ENCODE data around the gene MRTFA. TPM values are rescaled to one million over a fixed set of nuclear protein-coding genes. Genes with fewer than 3 reads are reported as not detected.

MRTFA gene
- total RNA-seq, 2 experiments from 2014 or later = 47.7 to 66.9 TPM

DNA sequence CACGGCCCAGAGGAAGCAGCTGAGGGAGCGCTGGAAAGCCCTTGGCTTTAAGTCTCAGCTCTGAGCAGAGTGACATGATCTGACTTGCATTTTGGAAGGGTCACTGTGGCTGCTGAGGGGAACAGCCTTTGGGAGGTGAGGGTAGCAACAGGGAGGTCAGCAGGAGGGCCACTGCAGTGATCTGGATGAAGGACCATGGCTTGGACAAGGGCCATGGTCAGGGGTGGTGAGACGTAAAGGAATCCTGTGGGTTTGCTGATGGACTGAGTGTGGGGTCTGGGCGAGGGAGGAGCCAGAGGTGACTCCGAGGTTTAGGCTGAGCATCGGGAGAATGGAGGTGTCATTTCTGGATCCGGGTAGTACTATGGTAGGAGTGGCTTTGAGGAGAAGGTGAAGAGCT, 232.9 kb downstream of the MRTFA start:
- H3K36me3 ChIP-seq (ENCODE audit: insufficient read depth, low read length) = peaks cover 81% of the 10 kb centered on the region
- H3K27ac ChIP-seq (ENCODE audit: low read depth, low read length, poor library complexity, severe bottlenecking) = no peak overlapping the region
- no peak for DNase-seq (ENCODE audit: low spot score)
- intact Hi-C loops (cut with micrococcal nuclease; ENCODE audit: unreplicated experiment) = no loop called here
- H3K4me1 ChIP-seq (ENCODE audit: insufficient read depth, low read length, poor library complexity, severe bottlenecking) = peaks cover 39% of the 10 kb centered on the region
- TF ChIP-seq EZH2phosphoT487 (IDR thresholded peaks at IDR 0.05; ENCODE audit: borderline replicate concordance, low read depth, low read length) = no peak
- TF ChIP-seq, protein P1, sequence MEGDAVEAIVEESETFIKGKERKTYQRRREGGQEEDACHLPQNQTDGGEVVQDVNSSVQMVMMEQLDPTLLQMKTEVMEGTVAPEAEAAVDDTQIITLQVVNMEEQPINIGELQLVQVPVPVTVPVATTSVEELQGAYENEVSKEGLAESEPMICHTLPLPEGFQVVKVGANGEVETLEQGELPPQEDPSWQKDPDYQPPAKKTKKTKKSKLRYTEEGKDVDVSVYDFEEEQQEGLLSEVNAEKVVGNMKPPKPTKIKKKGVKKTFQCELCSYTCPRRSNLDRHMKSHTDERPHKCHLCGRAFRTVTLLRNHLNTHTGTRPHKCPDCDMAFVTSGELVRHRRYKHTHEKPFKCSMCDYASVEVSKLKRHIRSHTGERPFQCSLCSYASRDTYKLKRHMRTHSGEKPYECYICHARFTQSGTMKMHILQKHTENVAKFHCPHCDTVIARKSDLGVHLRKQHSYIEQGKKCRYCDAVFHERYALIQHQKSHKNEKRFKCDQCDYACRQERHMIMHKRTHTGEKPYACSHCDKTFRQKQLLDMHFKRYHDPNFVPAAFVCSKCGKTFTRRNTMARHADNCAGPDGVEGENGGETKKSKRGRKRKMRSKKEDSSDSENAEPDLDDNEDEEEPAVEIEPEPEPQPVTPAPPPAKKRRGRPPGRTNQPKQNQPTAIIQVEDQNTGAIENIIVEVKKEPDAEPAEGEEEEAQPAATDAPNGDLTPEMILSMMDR (conservative IDR thresholded peaks at IDR 0.05; ENCODE audit: low read length) = no peak
- CTCF ChIA-PET (ENCODE audit: unreplicated experiment) = no interaction called here
- no peaks in the 10 kb centered on the region for H3K9me3 ChIP-seq (ENCODE audit: low read length)
- H3K4me3 ChIP-seq (ENCODE audit: low read depth, low read length, poor library complexity, severe bottlenecking) = no peak overlapping the region
- H3K9me2 ChIP-seq (ENCODE audit: insufficient read depth, low read length) = no peaks in the 10 kb centered on the region
- H3K4me2 ChIP-seq (ENCODE audit: low read length) = no peak overlapping the region
- H3K79me2 ChIP-seq (ENCODE audit: insufficient read depth, low read depth, low read length) = no peaks in the 10 kb centered on the region
- H2AFZ ChIP-seq (ENCODE audit: low read length) = no peak overlapping the region
- no peaks in the 10 kb centered on the region; the same call in 1 of the 2 replicates for H4K20me1 ChIP-seq (ENCODE audit: insufficient read depth, low read length)
- POLR2A ChIA-PET = no interaction called here
- BruUV-seq (replicated peaks) = no TSS peak

DNA sequence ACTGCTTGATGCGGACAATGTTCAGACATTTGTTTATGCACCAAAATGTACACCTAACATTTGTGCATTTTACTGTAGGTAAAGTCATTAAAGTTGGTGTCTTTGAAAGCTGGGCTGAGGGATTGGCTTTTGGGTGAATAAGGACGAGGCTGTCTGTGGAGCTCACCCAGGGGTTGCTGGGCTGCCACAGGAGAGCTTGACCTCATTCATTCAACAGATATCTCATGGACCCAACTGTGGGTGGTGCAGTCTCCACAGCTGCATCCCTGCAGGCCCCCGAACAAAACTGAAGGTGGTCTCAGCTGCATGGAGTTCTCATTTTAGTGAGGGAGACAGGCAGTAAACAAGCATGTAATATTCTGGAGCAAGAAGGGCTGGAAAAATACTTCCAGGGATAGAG, 233.4 kb downstream of the MRTFA start:
- Histone ChIP-seq H3K79me2 (ENCODE audit: insufficient read depth, low read depth, low read length) (no peaks in the 10 kb centered on the region), H3K36me3 (ENCODE audit: insufficient read depth, low read length) (peaks cover 76% of the 10 kb centered on the region), H3K9me3 (ENCODE audit: low read length) (no peaks in the 10 kb centered on the region), H3K27ac (ENCODE audit: low read depth, low read length, poor library complexity, severe bottlenecking) (no peak overlapping the region), H2AFZ (ENCODE audit: low read length) (no peak overlapping the region), H3K4me2 (ENCODE audit: low read length) (no peak overlapping the region), H3K4me1 (ENCODE audit: insufficient read depth, low read length, poor library complexity, severe bottlenecking) (peaks cover 44% of the 10 kb centered on the region), H4K20me1 (ENCODE audit: insufficient read depth, low read length) (no peaks in the 10 kb centered on the region; the same call in 1 of the 2 replicates), H3K9me2 (ENCODE audit: insufficient read depth, low read length) (no peaks in the 10 kb centered on the region), H3K4me3 (ENCODE audit: low read depth, low read length, poor library complexity, severe bottlenecking) (no peak overlapping the region)
- TF ChIP-seq, protein P1 (conservative IDR thresholded peaks at IDR 0.05; ENCODE audit: low read length) = no peak
- no peak for TF ChIP-seq EZH2phosphoT487 (IDR thresholded peaks at IDR 0.05; ENCODE audit: borderline replicate concordance, low read depth, low read length)
- CTCF ChIA-PET (ENCODE audit: unreplicated experiment) = no interaction called here
- BruUV-seq (replicated peaks) = no TSS peak
- POLR2A ChIA-PET = no interaction called here
- intact Hi-C loops (cut with micrococcal nuclease; ENCODE audit: unreplicated experiment) = no loop called here
- DNase-seq (ENCODE audit: low spot score) = no peak

DNA sequence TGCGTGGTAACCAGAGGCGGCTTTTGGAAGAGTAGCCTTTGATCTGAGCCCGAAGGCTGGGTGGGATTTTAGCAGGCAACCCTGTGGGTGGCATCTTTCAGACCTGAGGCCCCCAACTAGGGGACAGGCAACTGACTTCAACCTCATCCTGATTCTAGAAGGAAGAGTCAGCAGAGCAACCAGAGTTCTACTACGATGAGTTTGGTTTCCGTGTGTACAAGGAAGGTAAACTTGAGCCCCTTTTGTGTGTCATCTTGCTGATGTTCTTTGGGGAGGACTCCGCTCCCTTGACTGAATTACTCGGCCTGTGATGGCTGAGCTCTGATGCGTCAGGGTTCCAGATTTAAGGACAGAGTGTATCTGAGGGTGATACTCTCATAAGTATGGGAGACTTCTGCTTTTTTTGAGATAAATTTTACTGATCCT, 234.5 kb downstream of the MRTFA start:
- Histone ChIP-seq H2AFZ (ENCODE audit: low read length) (no peak overlapping the region), H4K20me1 (ENCODE audit: insufficient read depth, low read length) (no peaks in the 10 kb centered on the region; the same call in 1 of the 2 replicates), H3K36me3 (ENCODE audit: insufficient read depth, low read length) (peaks cover 72% of the 10 kb centered on the region), H3K4me2 (ENCODE audit: low read length) (no peak overlapping the region), H3K4me1 (ENCODE audit: insufficient read depth, low read length, poor library complexity, severe bottlenecking) (peaks cover 45% of the 10 kb centered on the region), H3K27ac (ENCODE audit: low read depth, low read length, poor library complexity, severe bottlenecking) (no peak overlapping the region), H3K9me2 (ENCODE audit: insufficient read depth, low read length) (no peaks in the 10 kb centered on the region), H3K4me3 (ENCODE audit: low read depth, low read length, poor library complexity, severe bottlenecking) (no peak overlapping the region), H3K79me2 (ENCODE audit: insufficient read depth, low read depth, low read length) (no peaks in the 10 kb centered on the region), H3K9me3 (ENCODE audit: low read length) (no peaks in the 10 kb centered on the region)
- ChIA-PET POLR2A (interaction anchor here (0.6 kb wide), 1 partner anchor 399 kb away, joined by 3 read pairs; no protein-coding TSS in a partner anchor), CTCF (ENCODE audit: unreplicated experiment) (no interaction called here)
- no TSS peak for BruUV-seq (replicated peaks)
- intact Hi-C loops (cut with micrococcal nuclease; ENCODE audit: unreplicated experiment) = no loop called here
- DNase-seq (ENCODE audit: low spot score) = no peak
- TF ChIP-seq, protein P1 (conservative IDR thresholded peaks at IDR 0.05; ENCODE audit: low read length) = no peak
- TF ChIP-seq EZH2phosphoT487 (IDR thresholded peaks at IDR 0.05; ENCODE audit: borderline replicate concordance, low read depth, low read length) = no peak
